NCI-H1694 treated with DMSO at 0.1 percent for 48 hours (cell line): ENCODE results near the gene CYP26C1.
"Not testable (repeated sequence)": the region's sequence is repeated elsewhere in the genome, so short reads cannot be mapped to it uniquely, and the experiment has no call there.

Source experiments
- DNase-seq: peaks from one replicate; lab custom pipeline; 2025; lab: John Stamatoyannopoulos, UW

The CYP26C1 gene

DNA sequence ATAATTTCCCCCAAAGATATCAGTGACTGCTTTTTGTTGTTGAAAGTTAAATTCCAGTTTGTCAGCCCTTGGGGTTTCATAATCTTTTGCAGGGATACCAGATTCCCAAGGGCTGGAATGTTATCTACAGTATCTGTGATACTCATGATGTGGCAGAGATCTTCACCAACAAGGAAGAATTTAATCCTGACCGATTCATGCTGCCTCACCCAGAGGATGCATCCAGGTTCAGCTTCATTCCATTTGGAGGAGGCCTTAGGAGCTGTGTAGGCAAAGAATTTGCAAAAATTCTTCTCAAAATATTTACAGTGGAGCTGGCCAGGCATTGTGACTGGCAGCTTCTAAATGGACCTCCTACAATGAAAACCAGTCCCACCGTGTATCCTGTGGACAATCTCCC, 16.3 kb downstream of the CYP26C1 start:
- DNase-seq: no peak

DNA sequence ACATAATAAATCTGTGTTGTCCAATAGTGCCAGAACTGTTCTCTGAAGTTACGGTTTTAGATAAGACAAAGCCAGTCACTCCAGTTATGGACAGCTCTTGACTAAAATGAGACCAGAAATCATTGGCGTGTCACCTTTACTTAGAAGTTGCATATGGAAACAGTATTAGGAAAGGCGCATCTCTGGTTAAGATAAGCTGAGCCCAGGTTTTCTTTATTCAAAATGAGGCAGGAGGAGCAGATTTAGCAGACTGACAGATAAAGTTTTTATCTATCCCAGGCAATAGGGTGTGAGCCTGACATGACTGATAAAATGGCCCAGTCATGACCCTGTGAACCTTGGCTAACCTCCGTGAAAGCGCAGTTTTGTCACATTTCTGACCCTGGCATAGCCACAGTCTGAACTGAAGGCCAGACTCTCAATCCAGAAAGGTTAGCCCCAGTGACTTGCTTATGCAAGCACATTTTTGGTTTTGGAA, 17.3 kb downstream of the CYP26C1 start:
- DNase-seq: no peak

DNA sequence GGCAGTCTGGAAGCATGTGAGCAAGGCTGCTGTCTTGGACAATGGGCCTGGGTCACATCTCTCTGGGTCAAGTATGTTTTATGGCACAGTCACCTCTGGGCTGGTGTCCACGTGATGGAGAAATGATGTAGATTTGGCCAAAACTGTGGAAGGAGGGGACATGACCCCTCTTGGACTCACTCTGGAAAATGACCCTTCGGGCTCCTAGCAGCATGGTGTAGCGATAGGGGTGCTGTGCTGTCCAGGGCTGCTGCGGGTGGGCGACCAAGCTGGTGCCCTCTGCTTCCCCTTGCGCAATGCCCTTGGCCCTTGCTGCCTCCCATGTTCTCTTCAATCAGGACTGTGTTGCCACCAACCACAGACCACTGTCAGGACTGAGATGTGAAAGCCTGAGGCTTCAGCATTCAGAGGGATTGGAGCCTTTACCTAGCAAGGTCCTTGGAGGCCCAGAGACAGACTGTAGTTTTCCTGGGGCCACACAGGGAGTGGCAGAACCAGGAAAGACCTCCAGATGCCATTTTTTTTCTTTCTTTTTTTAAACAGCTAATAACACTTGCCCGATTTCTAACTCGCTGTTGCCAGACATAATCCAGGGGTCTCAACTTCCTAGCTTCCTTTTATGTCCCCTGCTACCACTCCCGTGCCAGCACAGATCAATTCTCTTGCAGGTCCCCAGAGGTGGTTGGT, 19.2 kb downstream of the CYP26C1 start:
- DNase-seq: no peak

DNA sequence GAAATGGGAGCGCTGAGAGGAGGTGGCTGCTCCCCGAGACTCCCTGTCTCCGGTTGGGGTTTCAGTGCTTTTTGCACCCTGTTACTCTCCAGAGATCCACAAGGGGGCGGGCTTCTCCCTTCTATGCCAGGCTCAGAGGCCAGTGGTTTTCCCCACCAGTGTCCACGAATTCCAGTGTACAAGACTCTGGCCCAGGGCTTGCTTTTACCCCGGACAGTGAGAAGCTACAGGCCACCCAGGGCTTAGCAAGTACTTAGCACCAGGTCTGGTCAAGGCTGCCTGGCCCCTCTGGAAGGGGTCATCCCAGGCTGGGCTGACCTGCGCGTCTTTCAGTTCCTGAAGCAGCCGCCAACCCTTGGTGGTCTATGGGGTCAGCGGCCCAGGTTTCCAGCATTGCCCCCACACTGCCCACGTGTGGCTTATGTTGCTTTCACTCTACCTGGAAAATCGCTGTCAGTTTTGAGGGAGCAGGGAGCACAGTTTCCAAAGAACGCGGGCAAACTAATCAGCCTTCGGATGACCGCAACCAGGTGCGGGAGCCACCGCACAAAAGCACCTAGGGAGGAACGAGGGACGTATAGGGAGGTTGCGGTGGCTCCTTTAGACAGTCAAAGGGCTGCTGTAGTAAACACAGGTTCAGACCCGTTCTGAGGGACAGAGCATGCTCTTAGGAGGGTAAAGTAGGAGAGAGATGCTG, 19.9 kb downstream of the CYP26C1 start:
- no peak for DNase-seq

DNA sequence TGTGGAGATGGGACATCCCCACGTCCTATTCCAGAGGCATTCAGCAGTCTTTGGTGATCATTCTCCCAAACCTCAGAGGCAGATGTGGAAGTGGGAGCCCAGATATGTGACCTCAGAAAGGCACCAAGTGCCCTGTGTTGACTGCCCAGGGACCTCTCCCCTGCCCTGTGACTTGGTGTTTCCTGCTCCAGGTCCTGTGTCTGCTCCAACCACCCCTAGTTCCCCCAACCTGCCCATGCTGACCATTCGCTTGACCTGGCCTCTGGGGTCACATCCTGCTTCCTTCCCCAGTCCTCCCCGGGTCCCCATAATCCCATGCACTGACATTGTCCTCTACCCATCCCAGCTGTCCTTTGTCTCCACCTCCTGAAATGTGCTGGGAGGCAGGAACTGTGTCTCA, 20.7 kb downstream of the CYP26C1 start:
- DNase-seq: no peak

DNA sequence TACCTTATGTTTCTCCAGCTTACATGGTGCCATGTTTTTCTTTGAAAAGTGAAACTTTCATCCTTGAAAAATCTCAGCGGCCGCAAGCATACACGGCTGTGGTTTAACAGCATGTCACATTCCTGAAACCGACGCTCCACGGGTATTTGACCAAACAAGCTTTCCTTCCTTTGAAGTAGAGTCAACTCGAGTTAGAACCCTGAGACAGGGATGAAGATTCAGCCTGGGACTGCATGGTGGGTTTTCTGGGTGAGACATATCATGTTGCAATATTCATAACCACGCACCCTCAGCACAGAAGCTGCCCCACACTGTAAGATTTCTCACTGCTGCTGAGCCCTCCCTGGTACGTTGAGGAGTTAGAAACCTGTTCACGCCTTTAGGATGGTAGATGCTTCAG, 21.2 kb downstream of the CYP26C1 start:
- no peak for DNase-seq

DNA sequence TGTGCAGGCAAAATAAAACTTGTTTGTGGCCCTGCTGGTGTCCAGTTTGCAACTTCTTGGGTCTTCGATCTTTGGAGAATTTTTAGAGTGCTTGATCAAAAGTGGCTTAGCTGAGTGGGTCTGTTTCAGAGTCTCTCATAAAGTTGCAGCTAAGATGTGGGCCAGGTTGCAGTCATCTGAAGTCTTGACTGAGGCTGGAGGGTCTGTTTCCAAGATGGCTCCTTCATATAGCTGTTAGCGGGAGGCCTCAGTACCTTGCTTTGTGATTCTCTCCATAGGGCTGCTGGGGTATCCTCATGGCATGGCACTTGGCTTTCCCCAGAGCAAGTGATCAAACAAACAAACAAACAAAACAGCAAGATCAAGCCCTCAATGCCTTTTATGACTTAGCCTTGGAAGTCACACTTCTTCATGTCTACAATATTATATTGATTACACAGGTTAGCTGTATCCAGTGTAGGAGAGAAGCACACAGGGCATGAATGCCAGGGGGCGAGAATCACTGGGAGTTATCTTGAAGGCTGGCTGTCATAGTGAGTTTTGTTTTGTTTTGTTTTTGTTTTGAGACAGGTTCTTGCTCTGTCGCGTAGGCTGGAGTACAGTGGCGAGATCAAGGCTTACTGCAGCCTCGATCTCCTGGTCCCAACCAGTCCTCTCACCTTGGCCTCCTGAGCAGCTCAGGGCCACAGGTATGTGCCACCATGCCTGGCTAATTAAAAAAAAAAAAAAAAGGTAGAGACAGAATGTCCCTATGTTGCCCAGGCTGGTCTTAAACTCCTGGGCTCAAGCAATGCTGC, 23.3 kb downstream of the CYP26C1 start:
- DNase-seq: no peak

DNA sequence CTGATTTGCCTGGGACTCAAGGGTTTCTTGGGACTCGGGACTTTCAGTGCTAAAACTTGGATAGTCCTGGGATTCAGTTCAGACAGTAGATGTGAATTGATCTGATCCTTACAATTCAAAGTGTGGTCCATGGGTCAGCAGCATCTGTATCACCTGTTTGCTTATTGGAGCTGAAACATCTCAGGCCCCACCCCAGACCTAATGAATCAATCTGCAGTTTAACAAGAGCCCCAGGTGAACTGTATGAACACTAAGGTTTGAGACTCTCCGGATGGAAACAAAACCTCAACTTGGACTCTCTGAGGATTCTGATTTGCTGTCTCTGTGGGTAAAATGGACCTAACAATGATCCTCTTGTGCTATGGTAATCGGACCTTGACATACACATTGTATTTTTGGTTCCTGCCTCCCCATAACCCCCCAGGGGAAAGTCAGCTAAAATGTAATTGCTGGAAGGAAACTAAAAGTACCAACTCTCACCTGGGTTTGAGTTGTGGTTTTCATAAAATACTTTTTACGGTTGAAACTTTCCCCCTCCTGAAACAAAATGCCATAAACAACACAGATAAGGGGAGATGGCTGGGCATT, 24.8 kb downstream of the CYP26C1 start:
- DNase-seq: no peak

DNA sequence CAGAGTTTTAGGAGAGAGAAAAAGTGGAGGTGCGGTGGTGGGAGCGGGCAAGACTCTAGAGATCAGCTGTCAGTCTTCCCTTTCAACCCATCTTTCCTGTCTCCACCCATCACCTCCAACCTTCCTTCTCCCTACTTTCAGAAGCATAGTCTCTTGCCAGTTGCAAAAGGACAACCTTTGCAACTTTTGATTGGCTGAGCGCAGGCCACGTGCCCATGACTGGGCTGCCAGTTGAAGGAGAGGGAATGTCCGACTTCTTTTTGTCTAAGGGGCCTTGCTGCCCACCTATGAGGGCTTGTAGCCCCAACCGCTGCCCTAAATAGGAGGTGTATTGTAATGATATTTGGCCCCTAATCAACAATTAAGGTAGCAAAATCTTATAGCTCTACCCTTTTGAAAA, 25.7 kb downstream of the CYP26C1 start:
- DNase-seq: no peak

DNA sequence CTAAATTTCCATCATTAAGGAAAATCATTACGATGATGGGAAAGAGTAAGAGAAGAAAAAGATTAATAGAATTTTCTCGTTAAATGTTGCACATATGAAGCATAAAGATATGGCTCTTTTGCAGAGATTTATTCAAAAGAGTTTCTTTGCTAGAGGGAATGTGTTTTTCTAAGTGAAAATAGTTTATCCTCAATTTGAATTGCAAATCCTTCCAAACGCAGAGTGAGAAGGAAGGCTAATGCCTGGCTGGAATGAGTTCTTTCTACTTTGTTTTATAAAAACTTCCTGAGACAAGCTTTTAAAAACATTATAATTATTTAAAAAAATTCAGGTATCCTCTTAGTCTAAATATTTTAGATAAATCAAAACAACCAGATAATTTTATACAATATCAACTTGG, 27.2 kb downstream of the CYP26C1 start:
- no peak for DNase-seq

DNA sequence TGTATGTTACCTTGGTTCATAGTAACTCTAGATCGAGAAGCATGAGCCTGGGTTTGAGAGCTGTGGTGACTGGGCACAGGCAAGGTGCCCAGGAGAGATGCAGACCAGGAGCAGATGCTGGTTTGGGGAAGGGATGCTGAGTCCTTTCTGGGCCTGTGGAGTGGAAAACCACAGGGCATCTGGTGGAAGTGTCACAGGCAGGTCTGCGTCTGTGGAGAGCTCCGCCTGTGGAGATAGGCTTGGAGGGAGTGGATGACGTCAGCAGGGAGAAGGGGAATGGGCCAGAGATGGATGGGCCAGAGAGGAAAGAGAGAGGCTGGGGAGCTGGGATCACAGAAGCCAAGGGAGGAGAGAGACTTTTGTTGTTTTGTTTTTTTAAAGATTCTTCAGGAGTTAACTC, 27.9 kb downstream of the CYP26C1 start:
- DNase-seq: no peak

DNA sequence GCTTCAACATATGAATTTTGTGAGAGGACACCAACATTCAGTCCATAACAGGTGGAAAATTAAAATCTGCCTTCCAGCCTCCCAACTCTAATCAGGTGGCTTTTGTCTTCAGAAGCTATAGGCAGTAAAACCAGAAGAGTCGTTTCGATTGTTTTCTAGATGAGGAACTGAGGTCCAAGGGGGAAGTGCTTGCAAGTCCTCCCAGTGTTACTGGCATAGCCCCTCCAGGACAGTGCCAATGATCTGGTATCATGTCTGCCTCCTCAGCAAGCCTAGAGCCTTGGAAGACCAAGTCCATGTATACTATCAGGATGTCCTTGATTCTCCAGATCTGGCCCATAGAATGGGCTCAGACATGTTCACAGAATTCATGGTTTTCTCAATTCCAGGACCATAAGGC, 30.0 kb downstream of the CYP26C1 start:
- no peak for DNase-seq

DNA sequence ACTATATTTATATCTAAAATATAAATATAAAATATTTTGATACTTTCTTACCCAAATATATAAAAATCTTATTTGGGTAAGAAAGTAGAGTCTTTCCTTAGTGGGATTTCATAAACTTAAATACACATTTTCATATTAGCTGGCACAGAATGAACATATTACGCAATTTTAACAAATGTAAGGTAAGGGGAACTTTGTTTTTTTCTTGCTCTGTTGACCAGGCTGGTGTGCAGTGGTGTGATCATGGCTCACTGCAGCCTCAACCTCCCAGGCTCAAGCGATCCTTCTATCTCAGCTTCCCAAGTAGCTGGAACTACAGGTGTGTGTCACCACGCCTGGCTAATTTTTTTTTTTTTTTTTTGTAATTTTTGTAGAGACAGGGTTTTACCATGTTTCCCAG, 31.4 kb downstream of the CYP26C1 start:
- no peak for DNase-seq

DNA sequence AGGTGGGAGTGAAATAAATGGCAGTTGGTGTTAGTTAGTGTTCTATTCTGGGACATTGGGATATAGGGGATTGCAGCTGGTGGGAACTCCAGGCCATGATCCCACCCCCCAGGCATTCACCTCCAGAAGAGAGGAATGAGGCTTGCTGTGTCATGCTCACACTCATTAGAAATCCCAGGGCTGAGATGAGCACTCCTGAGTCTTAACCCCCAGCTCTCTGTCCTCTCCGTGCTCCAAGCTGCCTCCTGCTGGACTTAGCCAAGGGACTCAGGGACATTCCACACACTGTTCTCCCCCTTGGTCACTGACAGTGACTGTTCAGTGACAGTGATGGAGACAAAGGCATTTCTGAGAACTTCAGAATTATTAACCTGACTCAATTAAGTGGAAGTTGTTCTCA, 34.6 kb downstream of the CYP26C1 start:
- no peak for DNase-seq

DNA sequence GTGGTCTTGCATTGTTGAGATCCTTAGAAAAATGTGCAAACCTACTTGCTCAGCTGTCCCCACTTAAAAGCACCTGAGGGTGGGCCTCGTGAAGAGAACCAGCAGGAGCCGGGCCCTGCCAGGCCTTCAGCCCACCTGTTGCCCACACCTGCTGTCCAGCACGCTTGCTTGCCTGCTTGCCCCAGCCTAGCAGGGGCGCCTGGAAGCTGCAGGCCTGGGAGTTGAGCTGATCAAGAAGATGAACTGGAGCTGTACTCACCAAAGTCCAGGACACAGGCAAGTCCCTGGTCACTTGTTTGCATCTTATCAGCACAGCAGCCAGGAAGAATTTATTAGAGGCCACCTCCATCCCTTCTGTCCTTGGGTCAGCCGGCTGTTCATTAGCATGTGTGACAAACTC, 36.3 kb downstream of the CYP26C1 start:
- no peak for DNase-seq

DNA sequence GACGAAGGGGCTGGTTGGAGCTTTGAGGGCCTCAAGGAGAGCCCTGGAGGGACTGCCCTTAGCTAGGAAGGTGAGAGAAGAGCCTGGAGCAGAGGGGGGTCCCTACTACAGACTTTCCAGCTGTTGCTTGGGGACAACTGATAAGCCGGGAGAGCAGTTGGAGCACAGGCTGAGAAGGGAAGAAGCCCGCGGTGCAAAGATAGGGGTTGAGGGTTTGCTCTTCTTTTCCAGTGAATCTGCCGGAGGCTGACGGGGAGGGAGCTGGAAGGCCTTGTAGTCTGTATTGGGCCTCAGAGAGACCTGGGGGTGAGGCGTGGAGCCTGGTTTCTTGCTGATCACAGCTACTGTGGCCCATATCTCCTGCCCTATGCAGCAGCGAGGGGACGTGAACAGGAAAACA, 36.8 kb downstream of the CYP26C1 start:
- DNase-seq: no peak

DNA sequence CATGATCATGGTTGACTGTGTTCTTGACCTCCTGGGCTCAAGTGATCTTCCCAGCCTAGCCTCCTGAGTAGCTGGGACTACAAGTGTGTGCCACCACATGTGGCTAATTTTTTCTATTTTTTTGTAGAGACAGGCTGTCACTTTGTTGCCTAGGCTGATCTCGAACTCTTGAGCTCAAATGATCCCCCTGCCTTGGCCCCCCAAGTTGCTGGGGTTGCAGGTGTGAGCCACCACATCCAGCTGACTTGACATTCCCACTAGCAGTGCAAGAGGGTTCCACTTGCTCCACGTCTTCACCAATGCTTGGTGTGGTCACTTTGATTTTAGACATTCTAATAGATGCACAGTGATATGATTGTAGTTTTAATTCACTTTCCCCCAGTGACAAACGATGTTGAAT, 38.2 kb downstream of the CYP26C1 start:
- DNase-seq: no peak

DNA sequence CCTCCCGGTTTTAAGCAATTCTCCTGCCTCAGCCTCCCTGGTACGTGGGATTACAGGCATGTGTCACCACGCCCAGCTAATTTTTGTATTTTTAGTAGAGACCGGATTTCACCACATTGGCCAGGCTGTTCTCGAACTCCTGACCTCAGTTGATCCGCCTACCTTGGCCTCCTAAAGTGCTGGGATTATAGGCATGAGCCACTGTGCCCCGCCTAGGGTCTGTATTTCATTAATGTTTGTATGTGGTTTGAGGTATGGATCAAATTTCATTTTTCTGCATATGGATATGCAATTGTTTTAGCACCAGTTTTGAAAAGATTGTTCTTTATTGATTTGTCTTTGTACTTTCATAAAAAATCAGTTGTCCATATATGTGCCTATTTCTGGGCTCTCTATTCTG, 39.1 kb downstream of the CYP26C1 start:
- no peak for DNase-seq

DNA sequence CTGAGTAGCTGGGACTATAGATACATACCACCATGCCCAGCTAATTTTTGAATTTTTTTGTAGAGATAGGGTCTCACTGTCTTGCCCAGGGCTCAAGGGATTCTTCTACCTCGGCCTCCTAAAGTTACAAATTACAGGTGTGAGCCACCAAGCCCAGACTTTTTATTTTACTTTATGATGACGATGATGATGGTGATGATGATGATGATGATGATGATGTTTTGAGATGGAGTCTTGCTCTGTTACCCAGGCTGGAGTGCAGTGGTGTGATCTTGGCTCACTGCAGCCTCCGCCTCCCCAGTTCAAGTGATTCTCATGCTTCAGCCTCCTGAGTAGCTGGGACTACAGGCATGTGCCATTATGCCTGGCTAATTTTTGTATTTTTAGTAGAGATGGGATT, 40.5 kb downstream of the CYP26C1 start:
- DNase-seq: not testable (repeated sequence)

DNA sequence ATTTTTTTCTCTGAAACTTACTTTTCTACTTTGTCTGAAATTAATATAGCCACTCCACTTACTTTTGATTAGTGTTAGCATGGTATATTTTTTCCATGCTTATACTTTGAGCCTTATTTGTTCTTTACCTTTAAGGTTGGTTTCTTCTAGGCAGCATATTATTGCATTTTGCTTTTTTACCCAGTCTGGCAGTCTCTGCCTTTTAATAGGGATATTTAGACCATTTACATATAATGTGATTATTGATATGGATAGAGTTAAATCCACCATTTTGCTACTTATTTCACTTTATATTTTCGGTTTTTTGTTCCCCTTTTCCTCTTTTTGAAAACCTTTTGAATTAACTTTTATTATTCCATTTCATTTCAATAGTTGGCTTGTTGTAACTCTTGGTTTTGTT, 43.4 kb downstream of the CYP26C1 start:
- no peak for DNase-seq

DNA sequence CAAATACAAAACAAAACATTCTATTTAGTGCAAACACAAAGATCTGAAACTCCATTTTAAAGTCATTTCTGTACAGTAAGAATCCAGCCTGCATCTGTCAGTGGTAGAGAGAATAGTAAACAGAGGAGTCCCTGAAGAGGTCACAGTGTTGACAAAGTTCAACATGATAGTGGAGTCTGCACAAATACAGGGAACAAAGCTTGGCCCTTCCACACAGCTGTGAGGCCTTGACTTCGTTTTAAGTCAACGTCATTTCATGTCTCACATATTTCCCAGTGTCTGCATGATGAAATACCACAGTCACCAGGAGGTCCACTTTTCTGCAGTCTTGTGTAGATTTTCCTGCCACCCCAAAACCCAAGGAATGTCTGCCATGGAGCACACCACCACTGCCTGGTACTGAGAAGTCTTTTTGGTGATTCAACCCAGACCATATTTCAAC, 46.1 kb downstream of the CYP26C1 start:
- DNase-seq: no peak

DNA sequence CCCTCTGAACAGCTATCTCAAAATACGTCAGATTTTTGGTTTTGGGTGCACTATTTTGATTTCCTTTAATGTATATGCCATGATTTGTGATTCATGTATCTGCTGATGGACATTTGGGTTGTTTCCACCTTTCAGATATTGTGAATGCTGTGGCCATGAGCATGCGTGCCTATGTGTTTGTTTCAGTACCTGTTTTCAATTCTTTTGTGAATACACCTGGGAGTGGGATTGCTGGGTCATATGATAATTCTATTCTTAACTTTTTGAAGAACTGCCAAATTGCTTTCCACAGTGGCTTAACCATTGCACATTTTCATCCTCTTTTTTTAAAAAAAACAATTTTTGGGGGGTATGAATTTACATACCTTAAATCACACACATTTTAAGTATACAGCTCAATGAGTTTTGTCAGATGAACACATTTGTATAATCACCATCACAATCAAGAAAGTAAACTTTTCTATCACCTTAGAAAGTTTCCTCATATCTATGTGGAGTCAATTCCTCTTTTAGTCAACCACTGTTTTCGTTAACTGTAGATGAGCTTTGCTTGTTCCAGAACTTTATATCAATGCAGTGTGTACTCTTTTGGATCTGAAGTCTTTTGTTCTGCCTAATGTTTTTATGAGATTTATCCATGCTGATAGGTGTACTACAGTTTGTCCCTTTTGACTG, 50.0 kb downstream of the CYP26C1 start:
- no peak for DNase-seq
